ENCODE measurements around the gene AEN.

DNA sequence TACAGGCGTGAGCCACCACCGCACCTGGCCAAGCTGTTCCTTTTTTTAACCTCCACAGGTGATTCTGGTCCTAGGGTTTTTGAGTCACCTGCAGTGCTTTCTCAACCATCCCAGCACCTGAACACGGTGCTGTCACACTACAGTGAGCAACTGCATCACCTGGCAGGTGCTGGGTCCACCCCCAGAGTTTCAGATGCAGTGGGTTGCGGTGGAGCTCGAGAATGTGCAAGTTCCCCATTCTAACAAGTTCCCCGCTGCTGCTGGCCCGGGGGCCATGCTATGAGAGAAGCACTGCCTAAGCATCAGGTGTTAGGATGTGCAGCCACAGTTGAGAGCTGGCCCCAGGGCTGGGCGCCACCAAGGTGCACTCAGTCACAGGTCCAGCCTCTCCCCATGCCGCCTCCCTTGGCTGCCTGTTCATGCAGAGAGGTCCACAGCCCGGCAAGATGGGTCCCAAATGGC, 35.7 kb downstream of the AEN start:
- TF ChIP-seq ZNF138 (CRISPR knock-in tag; conservative IDR thresholded peaks at IDR 0.05) = no peak
- TF ChIP-seq, protein P1, sequence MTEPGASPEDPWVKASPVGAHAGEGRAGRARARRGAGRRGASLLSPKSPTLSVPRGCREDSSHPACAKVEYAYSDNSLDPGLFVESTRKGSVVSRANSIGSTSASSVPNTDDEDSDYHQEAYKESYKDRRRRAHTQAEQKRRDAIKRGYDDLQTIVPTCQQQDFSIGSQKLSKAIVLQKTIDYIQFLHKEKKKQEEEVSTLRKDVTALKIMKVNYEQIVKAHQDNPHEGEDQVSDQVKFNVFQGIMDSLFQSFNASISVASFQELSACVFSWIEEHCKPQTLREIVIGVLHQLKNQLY (CRISPR knock-in tag; IDR thresholded peaks at IDR 0.05) = no peak
- TF ChIP-seq NFYB (CRISPR knock-in tag; conservative IDR thresholded peaks at IDR 0.05; ENCODE audit: low read depth) = no peak
- TF ChIP-seq, protein P2, sequence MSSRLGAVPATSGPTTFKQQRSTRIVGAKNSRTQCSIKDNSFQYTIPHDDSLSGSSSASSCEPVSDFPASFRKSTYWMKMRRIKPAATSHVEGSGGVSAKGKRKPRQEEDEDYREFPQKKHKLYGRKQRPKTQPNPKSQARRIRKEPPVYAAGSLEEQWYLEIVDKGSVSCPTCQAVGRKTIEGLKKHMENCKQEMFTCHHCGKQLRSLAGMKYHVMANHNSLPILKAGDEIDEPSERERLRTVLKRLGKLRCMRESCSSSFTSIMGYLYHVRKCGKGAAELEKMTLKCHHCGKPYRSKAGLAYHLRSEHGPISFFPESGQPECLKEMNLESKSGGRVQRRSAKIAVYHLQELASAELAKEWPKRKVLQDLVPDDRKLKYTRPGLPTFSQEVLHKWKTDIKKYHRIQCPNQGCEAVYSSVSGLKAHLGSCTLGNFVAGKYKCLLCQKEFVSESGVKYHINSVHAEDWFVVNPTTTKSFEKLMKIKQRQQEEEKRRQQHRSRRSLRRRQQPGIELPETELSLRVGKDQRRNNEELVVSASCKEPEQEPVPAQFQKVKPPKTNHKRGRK (CRISPR knock-in tag; IDR thresholded peaks at IDR 0.05; ENCODE audit: borderline replicate concordance) = no peak
- TF ChIP-seq, protein P3, sequence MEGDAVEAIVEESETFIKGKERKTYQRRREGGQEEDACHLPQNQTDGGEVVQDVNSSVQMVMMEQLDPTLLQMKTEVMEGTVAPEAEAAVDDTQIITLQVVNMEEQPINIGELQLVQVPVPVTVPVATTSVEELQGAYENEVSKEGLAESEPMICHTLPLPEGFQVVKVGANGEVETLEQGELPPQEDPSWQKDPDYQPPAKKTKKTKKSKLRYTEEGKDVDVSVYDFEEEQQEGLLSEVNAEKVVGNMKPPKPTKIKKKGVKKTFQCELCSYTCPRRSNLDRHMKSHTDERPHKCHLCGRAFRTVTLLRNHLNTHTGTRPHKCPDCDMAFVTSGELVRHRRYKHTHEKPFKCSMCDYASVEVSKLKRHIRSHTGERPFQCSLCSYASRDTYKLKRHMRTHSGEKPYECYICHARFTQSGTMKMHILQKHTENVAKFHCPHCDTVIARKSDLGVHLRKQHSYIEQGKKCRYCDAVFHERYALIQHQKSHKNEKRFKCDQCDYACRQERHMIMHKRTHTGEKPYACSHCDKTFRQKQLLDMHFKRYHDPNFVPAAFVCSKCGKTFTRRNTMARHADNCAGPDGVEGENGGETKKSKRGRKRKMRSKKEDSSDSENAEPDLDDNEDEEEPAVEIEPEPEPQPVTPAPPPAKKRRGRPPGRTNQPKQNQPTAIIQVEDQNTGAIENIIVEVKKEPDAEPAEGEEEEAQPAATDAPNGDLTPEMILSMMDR (IDR thresholded peaks at IDR 0.05) = no peak
- TF ChIP-seq CBFB (CRISPR knock-in tag; IDR thresholded peaks at IDR 0.05; ENCODE audit: low read depth) = no peak
- TF ChIP-seq, protein P4, sequence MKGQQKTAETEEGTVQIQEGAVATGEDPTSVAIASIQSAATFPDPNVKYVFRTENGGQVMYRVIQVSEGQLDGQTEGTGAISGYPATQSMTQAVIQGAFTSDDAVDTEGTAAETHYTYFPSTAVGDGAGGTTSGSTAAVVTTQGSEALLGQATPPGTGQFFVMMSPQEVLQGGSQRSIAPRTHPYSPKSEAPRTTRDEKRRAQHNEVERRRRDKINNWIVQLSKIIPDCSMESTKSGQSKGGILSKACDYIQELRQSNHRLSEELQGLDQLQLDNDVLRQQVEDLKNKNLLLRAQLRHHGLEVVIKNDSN (CRISPR knock-in tag; IDR thresholded peaks at IDR 0.05) = no peak
- TF ChIP-seq CREM (CRISPR knock-in tag; IDR thresholded peaks at IDR 0.05) = no peak
- TF ChIP-seq ETV6 (CRISPR knock-in tag; IDR thresholded peaks at IDR 0.05) = no peak
- no peak for TF ChIP-seq ESRRA (CRISPR knock-in tag; IDR thresholded peaks at IDR 0.05; ENCODE audit: borderline replicate concordance)
- TF ChIP-seq, protein P5, sequence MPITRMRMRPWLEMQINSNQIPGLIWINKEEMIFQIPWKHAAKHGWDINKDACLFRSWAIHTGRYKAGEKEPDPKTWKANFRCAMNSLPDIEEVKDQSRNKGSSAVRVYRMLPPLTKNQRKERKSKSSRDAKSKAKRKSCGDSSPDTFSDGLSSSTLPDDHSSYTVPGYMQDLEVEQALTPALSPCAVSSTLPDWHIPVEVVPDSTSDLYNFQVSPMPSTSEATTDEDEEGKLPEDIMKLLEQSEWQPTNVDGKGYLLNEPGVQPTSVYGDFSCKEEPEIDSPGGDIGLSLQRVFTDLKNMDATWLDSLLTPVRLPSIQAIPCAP (CRISPR knock-in tag; IDR thresholded peaks at IDR 0.05) = no peak
- no peak for TF ChIP-seq SP1 (CRISPR knock-in tag; conservative IDR thresholded peaks at IDR 0.05)
- TF ChIP-seq, protein P6, sequence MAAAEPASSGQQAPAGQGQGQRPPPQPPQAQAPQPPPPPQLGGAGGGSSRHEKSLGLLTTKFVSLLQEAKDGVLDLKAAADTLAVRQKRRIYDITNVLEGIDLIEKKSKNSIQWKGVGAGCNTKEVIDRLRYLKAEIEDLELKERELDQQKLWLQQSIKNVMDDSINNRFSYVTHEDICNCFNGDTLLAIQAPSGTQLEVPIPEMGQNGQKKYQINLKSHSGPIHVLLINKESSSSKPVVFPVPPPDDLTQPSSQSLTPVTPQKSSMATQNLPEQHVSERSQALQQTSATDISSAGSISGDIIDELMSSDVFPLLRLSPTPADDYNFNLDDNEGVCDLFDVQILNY (CRISPR knock-in tag; IDR thresholded peaks at IDR 0.05) = no peak
- TF ChIP-seq GABPB1 (CRISPR knock-in tag; IDR thresholded peaks at IDR 0.05) = no peak
